Measurements from ENCODE around the gene IGF2BP3. TPM values are rescaled to one million over a fixed set of nuclear protein-coding genes. Genes with fewer than 3 reads are reported as not detected.
A peak's percentile ranks its signal among the peaks of the same experiment; 100 is the strongest.

Gene IGF2BP3
- total RNA-seq, 1 donor from 2014 or later: 107 TPM

DNA sequence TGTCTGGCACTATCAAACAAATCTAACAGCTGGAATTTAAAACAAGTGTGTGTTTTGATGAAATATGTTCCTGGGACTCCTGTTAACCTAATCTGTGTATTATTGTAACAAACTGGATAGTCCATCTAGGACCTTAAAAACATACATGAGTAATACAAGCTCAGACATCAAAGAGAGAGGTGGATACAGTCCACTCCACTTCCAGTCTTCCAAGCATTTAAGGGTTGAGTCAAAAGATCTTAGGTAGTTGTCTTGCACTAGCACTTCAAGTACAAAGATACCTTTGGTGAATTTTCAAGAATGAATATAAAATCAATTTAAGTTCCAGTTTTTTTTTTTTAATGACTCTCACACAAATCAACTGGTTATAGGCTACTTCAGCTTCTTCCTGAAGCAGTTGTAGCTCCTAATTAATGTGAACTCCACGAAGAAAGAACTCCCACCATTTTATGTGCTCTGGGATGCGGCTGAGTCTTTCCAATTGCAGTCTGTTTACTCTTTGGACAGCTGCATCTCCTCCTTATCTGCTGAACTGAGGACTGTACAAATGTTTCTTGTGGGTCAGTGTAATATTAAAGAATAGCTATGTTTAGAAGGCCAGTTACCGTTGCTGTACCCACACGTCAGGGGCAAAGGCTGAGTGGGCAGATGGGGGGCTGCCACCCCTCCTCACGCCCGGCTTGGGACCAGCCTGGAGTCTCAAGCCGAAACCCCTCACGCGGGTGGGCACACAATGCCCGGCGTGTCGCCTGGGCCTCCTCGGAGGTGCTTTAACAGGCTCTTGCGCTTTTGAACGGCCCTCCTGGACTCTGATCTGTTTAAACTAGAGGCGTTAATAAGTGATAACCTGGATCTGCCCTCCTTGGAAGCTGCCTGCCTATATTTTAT is 2.9 kb upstream of the IGF2BP3 start:
- H3K27me3 Mint-ChIP-seq: no peaks in the 10 kb centered on the region
- no peaks in the 10 kb centered on the region for H3K36me3 Mint-ChIP-seq
- H3K4me3 Mint-ChIP-seq: peak overlapping the region; percentile 97
- H3K4me1 Mint-ChIP-seq (ENCODE audit: unreplicated experiment): peaks cover 19% of the 10 kb centered on the region
- TF ChIP-seq CTCF (conservative IDR thresholded peaks at IDR 0.05): no peak
- DNase-seq (ENCODE audit: extremely low spot score, unreplicated experiment): no peak
- H3K27ac Mint-ChIP-seq: peak overlapping the region; percentile 95
- no peaks in the 10 kb centered on the region for H3K9me3 Mint-ChIP-seq

DNA sequence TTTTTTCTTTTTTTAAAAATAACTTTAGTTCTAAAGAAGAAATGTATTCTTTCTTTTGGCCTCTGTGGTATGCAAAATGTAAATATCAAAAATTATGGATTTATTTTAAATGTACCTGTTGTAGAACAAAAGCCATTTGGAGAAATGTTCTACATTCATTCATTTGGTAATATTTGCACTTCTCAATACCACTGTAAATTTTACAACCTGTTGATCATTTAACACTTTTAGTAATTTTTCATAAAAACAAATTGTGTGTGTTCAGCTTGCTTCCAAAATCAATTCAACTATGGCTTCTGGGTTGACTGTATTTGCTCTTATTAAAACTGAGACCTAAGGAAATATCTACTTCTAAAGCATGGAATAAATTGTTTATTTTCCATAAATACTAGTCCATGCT is 2.3 kb upstream of the IGF2BP3 start:
- no peaks in the 10 kb centered on the region for H3K27me3 Mint-ChIP-seq
- no peaks in the 10 kb centered on the region for H3K36me3 Mint-ChIP-seq
- H3K27ac Mint-ChIP-seq: peak overlapping the region; percentile 95

GRCh38 chr7:23472046-23472445 is 1.8 kb upstream of the IGF2BP3 start:
- Mint-ChIP-seq H3K4me1 (ENCODE audit: unreplicated experiment) (peaks cover 21% of the 10 kb centered on the region), H3K27ac (peak overlapping the region; percentile 100), H3K4me3 (peak overlapping the region; percentile 91), H3K27me3 (no peaks in the 10 kb centered on the region), H3K36me3 (peaks cover 2% of the 10 kb centered on the region), H3K9me3 (no peaks in the 10 kb centered on the region)
- TF ChIP-seq CTCF (conservative IDR thresholded peaks at IDR 0.05): no peak
- no peak for DNase-seq (ENCODE audit: extremely low spot score, unreplicated experiment)

More for the DNA sequence above, 2.3 kb upstream of the IGF2BP3 start:
- Mint-ChIP-seq H3K9me3 (no peaks in the 10 kb centered on the region), H3K4me1 (ENCODE audit: unreplicated experiment) (peaks cover 19% of the 10 kb centered on the region), H3K4me3 (peak overlapping the region; percentile 97)
- no peak for DNase-seq (ENCODE audit: extremely low spot score, unreplicated experiment)
- TF ChIP-seq CTCF (conservative IDR thresholded peaks at IDR 0.05): no peak

GRCh38 chr7:23471106-23471859 is 992 bp upstream of the IGF2BP3 start:
- Mint-ChIP-seq H3K27me3 (no peaks in the 10 kb centered on the region), H3K4me3 (peak overlapping the region; percentile 91), H3K36me3 (peaks cover 3% of the 10 kb centered on the region), H3K9me3 (no peaks in the 10 kb centered on the region), H3K27ac (peak overlapping the region; percentile 100), H3K4me1 (ENCODE audit: unreplicated experiment) (peaks cover 16% of the 10 kb centered on the region)
- DNase-seq (ENCODE audit: extremely low spot score, unreplicated experiment): peak; percentile 89
- no peak for TF ChIP-seq CTCF (conservative IDR thresholded peaks at IDR 0.05)

- DNase-seq (ENCODE audit: extremely low spot score, unreplicated experiment): no peak
- no peaks in the 10 kb centered on the region for H3K27me3 Mint-ChIP-seq
- H3K4me1 Mint-ChIP-seq (ENCODE audit: unreplicated experiment): peaks cover 25% of the 10 kb centered on the region
- H3K36me3 Mint-ChIP-seq: peaks cover 6% of the 10 kb centered on the region
- peak overlapping the region; percentile 91 for H3K4me3 Mint-ChIP-seq
- H3K27ac Mint-ChIP-seq: peak overlapping the region; percentile 100
- TF ChIP-seq CTCF (conservative IDR thresholded peaks at IDR 0.05): no peak
- H3K9me3 Mint-ChIP-seq: no peaks in the 10 kb centered on the region
These were observed 385 bp downstream of the IGF2BP3 start for GRCh38 chr7:23469961-23470250.
